HEK293 (cell line): Measurements from ENCODE around the gene GADD45G.
A peak's percentile ranks its signal among the peaks of the same experiment; 100 is the strongest.

Experiments
- CTCF ChIA-PET: fragments of 350-600 bp; formaldehyde crosslinking; extraction: SDS; loops from one replicate; lab custom pipeline; 2021; ENCODE audit warnings: antibody characterized with exemption; lab: Yijun Ruan, JAX
- POLR2A ChIA-PET: fragments of 300-600 bp; formaldehyde crosslinking; extraction: SDS; loops from one replicate; lab custom pipeline; 2020; ENCODE audit warnings: antibody characterized with exemption, inconsistent platforms; lab: Yijun Ruan, JAX
- H3K27ac ChIP-seq: fragments of 200-500 bp; sonication (Bioruptor generic); 2 replicates; pipeline ENCODE4 v1.5.1; 2014; ENCODE audit warnings: low read depth, low read length, control low read depth, inconsistent platforms; ENCODE audit errors: extremely low read depth
- H3K36me3 ChIP-seq, 2 experiments: fragments of 200-500 bp in 1 of 2; sonication (Bioruptor generic) in 1 of 2; 1 replicate in 1 of 2; 2 replicates in 1 of 2; pipeline ENCODE4 v1.5.1; 2014 to 2017; ENCODE audit warnings: inconsistent platforms in 2 of 2, low read length in 2 of 2; ENCODE audit not compliant: control insufficient read depth in 2 of 2, insufficient read depth in 1 of 2
- H3K4me1 ChIP-seq: fragments of 200-500 bp; sonication (Bioruptor generic); 2 replicates; pipeline ENCODE4 v1.5.1; 2014; ENCODE audit warnings: mild to moderate bottlenecking, low read length, inconsistent platforms; ENCODE audit not compliant: control insufficient read depth, insufficient read depth
- H3K4me3 ChIP-seq: 2 replicates; pipeline ENCODE4 v1.5.1; 2011; ENCODE audit warnings: low read depth, mild to moderate bottlenecking, control low read depth, low read length, moderate library complexity
- H3K9me3 ChIP-seq: fragments of 200-500 bp; sonication (Bioruptor generic); 2 replicates; pipeline ENCODE4 v1.5.1; 2014; ENCODE audit warnings: low read depth, low read length, inconsistent platforms; ENCODE audit not compliant: control insufficient read depth, insufficient read depth
- EGR2 ChIP-seq: fragments of 450-650 bp; formaldehyde crosslinking; IDR thresholded peaks from 2 replicates; pipeline ENCODE4 v1.5.1; 2016; ENCODE audit warnings: low read depth, missing biosample characterization, missing genetic modification characterization
- IKZF3 ChIP-seq: fragments of 450-650 bp; IDR thresholded peaks from 2 replicates; pipeline ENCODE4 v1.5.0; 2018; ENCODE audit warnings: missing biosample characterization, mild to moderate bottlenecking, missing genetic modification characterization, moderate library complexity
- INSM2 ChIP-seq: fragments of 450-650 bp; formaldehyde crosslinking; IDR thresholded peaks from 2 replicates; pipeline ENCODE4 v1.5.1; 2016; ENCODE audit warnings: missing biosample characterization, missing genetic modification characterization
- KLF7 ChIP-seq: fragments of 450-650 bp; formaldehyde crosslinking; IDR thresholded peaks from 2 replicates; pipeline ENCODE4 v1.5.1; 2016; ENCODE audit warnings: missing biosample characterization, missing genetic modification characterization, borderline replicate concordance
- SCRT2 ChIP-seq: fragments of 450-650 bp; formaldehyde crosslinking; IDR thresholded peaks from 2 replicates; pipeline ENCODE4 v1.5.1; 2016; ENCODE audit warnings: missing biosample characterization, missing genetic modification characterization
- TCF7L2 ChIP-seq: IDR thresholded peaks from 2 replicates; pipeline ENCODE4 v1.6.1; 2011; ENCODE audit warnings: low read depth, mild to moderate bottlenecking, inconsistent platforms, low read length, moderate library complexity, borderline replicate concordance
- ZBTB11 ChIP-seq: fragments of 450-650 bp; formaldehyde crosslinking; conservative IDR thresholded peaks from 2 replicates; pipeline ENCODE4 v1.5.1; 2016; ENCODE audit warnings: low read depth, missing biosample characterization, missing genetic modification characterization
- ZBTB44 ChIP-seq: fragments of 450-650 bp; IDR thresholded peaks from 2 replicates; pipeline ENCODE4 v1.5.1; 2018; ENCODE audit warnings: missing biosample characterization, mild to moderate bottlenecking, missing genetic modification characterization
- ZNF341 ChIP-seq: fragments of 450-650 bp; formaldehyde crosslinking; IDR thresholded peaks from 2 replicates; pipeline ENCODE4; 2016; ENCODE audit warnings: low read depth, missing biosample characterization, missing genetic modification characterization
- ZNF473 ChIP-seq: fragments of 450-650 bp; formaldehyde crosslinking; IDR thresholded peaks from 2 replicates; pipeline ENCODE4 v1.5.1; 2017; ENCODE audit warnings: missing biosample characterization, missing genetic modification characterization
- ZNF629 ChIP-seq: fragments of 450-650 bp; formaldehyde crosslinking; IDR thresholded peaks from 2 replicates; pipeline ENCODE4 v1.5.1; 2017; ENCODE audit warnings: missing biosample characterization, missing genetic modification characterization
- ZNF670 ChIP-seq: fragments of 450-650 bp; formaldehyde crosslinking; IDR thresholded peaks from 2 replicates; pipeline ENCODE4 v1.5.1; 2016; ENCODE audit warnings: missing biosample characterization, missing genetic modification characterization, low read depth
- ZNF776 ChIP-seq: fragments of 450-650 bp; formaldehyde crosslinking; IDR thresholded peaks from 2 replicates; pipeline ENCODE4 v1.5.0; 2017; ENCODE audit warnings: missing biosample characterization, missing genetic modification characterization, borderline replicate concordance
- ZSCAN4 ChIP-seq: fragments of 450-650 bp; formaldehyde crosslinking; IDR thresholded peaks from 2 replicates; pipeline ENCODE4 v1.5.1; 2017; ENCODE audit warnings: missing biosample characterization, missing genetic modification characterization

The GADD45G gene

GRCh38 chr9:89606049-89606623 is 1.3 kb downstream of the GADD45G start (continued):
- TF ChIP-seq INSM2 = no peak
- no peak for TF ChIP-seq TCF7L2
- TF ChIP-seq IKZF3 = no peak
- no peak for TF ChIP-seq ZSCAN4 (tag by site-specific recombination)
- TF ChIP-seq, all 188 proteins: peak for 18

- TF ChIP-seq ZBTB11 = no peak
- no peak for TF ChIP-seq ZNF473
- TF ChIP-seq ZBTB44 (tag by site-specific recombination) = peak; percentile 10; the same call in 1 of the 2 replicates
- no peak for TF ChIP-seq KLF7 (tag by site-specific recombination)
- peak; percentile 57 for TF ChIP-seq ZNF341
- TF ChIP-seq ZNF776 = no peak
- TF ChIP-seq SCRT2 (tag by site-specific recombination) = peak; percentile 67; the same call in 1 of the 2 replicates
- 0 out of 2 replicates have a peak, but pooled peaks have one; percentile 14 for TF ChIP-seq ZNF629 (tag by site-specific recombination)
- TF ChIP-seq EGR2 = 0 out of 2 replicates have a peak, but pooled peaks have one; percentile 6
- TF ChIP-seq ZNF670 = no peak
- TF ChIP-seq, all 188 proteins: peak for 5
- POLR2A ChIA-PET = interaction anchor here (0.6 to 2.2 kb wide), 11 partner anchors 153 to 493 kb away, joined by 3 to 15 read pairs (median 3); no protein-coding TSS in a partner anchor
- Histone ChIP-seq H3K4me1 (peaks cover 4% of the 10 kb centered on the region; the same call in 1 of the 2 replicates), H3K9me3 (no peaks in the 10 kb centered on the region), H3K4me3 (peak overlapping the region; percentile 83), H3K27ac (peak overlapping the region; percentile 79; the same call in 1 of the 2 replicates), H3K36me3 (no peaks in the 10 kb centered on the region)
- CTCF ChIA-PET = interaction anchor here (0.6 to 7.5 kb wide), 7 partner anchors 9 to 495 kb away, joined by 3 to 234 read pairs (median 3); no protein-coding TSS in a partner anchor
These were observed 2.0 kb downstream of the GADD45G start for GRCh38 chr9:89606624-89607311.
